Iris pigment epithelial cell (primary cell): Measurements from ENCODE around the gene PGAM1.
"Not testable (repeated sequence)": the region's sequence is repeated elsewhere in the genome, so short reads cannot be mapped to it uniquely, and the experiment has no call there.

Source experiments
- DNase-seq: peaks from one replicate; pipeline ENCODE4 v3.0.0-alpha.2; 2011; ENCODE audit warnings: low read depth

PGAM1 gene

GRCh38 chr10:97407952-97408248 is 18.1 kb upstream of the PGAM1 start:
- DNase-seq = no peak

- DNase-seq = no peak
Observed at GRCh38 chr10:97408496-97408992, 17.4 kb upstream of the PGAM1 start.

- DNase-seq = peak; percentile 77
Observed at GRCh38 chr10:97411406-97411805, 14.6 kb upstream of the PGAM1 start.

- DNase-seq = peak; percentile 58
Observed at GRCh38 chr10:97412891-97413304, 13.1 kb upstream of the PGAM1 start.

DNA sequence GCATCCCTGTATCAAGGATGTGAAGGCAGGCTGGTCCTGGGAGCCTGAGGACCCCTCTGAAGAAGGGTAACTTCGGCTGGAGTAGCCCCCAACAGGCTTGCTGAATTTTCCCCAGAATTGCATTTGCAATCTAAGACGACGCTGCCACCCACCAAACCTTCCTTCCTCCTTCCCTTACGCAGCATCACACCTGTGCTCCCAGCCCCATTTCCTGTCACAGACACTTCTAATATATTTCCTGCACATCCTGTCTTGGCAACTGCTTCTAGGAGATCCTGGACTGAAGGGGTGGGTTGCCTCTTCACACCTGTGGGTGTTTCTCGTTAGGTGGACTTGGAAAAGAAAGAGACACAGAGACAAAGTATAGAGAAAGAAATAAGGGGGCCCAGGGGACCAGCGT is 9.4 kb upstream of the PGAM1 start:
- no peak for DNase-seq

DNA sequence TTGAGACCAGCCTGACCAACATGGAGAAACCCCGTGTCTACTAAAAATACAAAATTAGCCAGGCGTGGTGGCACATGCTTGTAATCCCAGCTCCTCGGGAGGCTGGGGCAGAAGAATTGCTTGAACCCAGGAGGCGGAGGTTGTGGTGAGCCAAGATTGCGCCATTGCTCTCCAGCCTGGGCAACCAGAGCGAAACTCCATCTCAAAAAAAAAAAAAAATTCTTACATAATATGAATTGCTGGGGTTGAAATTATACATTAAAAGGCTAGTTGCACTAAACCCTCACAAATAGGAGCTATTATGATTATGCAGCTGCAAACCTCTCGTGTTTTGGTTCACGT is 2.3 kb upstream of the PGAM1 start:
- DNase-seq = not testable (repeated sequence)

DNA sequence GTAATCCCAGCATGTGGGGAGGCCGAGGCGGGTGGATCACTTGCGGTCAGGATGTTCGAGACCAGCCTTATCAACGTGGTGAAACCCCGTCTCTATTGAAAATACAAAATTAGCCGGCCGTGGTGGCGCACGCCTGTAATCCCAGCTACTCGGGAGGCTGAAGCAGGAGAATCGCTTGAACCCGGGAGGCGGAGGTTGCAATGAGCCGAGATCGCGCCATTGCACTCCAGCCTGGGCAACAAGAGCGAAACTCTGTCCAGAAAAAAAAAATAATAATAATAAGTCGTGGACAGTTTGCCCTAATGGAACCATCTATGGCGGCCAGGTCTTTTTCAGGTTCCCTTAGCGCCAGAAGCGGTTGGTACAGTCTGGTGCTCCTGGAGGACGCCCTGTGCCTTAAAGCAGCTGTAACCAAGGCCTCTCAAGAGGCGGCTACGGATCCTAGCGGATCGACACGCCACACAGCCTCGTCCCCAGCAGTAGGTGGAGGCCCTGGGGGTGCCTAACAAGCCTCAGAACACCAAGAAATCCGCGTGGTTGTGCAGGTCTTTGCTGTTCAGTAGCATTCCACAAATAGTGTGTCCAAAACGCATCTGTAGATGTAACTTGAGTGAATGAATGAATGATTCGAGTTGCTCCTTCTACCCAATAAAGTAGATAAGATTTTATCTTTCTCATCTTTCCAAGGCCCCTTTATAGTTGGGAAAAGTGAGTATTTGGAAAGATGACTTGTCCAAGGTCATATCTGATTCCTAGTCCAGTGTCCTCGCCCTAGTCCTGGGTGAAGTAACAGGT is 982 bp downstream of the PGAM1 start:
- no peak for DNase-seq

DNA sequence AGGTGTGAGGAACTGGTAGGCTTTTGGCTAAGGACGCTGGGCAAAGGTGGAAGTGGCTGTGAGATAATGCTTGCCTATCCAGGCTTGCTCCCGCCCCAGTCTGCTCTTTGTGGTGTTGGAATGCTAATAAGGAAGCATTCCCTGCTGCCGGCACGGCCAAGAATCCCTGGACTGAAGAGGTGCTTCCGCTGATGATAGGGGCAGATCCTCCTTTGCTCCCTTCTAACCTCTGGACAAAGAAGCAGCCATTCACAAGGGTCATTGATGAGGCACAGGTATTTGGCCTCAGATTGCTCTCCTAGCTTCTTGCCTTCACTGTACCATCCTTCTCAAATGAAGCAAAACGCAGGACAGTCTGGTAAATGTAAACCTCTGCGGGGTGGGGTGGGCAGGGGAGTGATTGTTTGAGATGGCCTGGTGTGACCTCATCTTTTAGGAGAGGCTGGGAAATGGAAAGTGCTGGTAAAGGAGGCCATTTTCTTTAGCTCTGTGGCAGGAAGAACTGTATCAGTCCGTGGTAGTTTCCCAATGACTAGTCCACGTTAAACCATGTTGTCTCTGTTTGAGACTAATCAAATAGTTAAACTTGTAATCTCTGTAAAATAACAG is 1.7 kb downstream of the PGAM1 start:
- DNase-seq = peak; percentile 48

DNA sequence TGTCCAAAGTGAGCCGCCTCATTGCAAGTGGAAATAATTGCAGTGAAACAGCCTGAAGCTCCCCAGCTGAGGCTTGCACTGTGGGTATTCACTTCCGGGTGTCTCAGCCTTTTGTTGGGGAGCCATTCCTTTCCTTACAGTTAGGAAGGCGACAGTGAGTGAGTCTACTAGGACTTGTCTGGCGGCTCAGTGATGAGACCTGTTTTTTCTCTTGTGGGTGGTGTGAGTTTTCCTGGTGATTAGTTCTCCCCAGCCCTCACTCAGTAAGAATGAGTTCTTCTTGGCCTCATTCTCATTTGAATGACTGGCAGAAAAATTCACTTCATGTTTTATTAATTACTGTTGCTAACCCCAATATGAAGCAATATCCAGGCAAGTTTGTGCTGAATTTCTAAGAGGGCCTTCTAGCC is 2.6 kb downstream of the PGAM1 start:
- peak; percentile 60 for DNase-seq

DNA sequence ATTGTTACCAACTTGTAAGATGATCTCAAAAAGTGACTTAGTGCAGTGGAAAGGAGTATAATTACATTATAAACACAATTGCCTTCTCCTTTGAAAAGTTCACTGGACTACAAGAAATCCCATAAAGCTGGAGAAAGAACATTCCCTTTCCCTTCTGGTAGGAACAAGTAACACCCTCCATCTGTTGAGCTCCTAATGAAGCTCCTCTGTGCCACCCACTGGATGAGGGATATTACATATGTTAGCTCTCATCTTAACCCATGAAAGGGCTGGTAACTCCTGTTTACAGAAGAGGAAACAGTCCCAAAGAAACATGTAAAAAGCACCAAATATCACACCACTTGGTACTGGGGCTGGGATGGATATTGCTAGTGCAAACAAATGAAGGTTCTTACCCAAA is 8.1 kb downstream of the PGAM1 start:
- no peak for DNase-seq

- DNase-seq = no peak
Observed at GRCh38 chr10:97434557-97434956, 8.6 kb downstream of the PGAM1 start.

DNA sequence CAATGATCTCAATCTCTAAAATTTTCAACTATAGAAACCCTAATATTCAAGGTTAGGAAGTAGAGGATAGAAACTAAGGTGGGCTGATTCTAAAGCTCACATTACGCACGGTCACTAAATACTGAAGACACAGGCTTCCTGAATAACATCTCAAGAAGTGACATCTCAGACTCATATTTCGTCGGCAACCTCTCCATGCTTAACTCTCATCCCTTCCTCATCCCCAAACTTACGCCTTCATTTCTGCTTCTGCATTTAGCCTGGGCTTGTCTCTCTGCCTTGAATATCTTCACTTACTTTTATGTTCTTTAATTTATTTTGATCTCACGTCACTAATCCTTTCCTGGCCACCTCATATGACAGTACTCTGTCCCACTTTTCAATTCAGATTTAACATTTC is 9.2 kb downstream of the PGAM1 start:
- DNase-seq = no peak

DNA sequence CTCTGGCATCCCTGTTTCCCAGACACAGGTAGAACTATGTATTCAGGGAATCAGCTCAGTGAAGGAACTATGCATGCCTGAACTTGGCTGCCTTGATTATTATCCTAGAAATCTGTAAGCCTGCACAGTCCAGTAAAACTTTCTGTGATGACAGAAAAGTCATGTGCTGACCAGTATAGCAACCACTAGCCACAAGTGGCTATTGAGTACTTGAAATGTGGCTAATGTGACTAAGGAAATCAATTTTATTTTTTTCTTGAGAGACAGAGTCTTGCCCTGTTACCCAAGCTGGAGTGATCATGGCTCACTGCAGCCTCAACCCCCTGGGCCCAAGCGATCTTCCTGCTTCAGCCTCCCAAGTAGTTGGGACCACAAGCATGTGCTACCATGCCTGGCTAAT is 16.3 kb downstream of the PGAM1 start:
- DNase-seq = no peak

GRCh38 chr10:97444212-97444611 is 18.2 kb downstream of the PGAM1 start:
- no peak for DNase-seq

GRCh38 chr10:97445357-97445721 is 19.3 kb downstream of the PGAM1 start:
- DNase-seq = no peak

DNA sequence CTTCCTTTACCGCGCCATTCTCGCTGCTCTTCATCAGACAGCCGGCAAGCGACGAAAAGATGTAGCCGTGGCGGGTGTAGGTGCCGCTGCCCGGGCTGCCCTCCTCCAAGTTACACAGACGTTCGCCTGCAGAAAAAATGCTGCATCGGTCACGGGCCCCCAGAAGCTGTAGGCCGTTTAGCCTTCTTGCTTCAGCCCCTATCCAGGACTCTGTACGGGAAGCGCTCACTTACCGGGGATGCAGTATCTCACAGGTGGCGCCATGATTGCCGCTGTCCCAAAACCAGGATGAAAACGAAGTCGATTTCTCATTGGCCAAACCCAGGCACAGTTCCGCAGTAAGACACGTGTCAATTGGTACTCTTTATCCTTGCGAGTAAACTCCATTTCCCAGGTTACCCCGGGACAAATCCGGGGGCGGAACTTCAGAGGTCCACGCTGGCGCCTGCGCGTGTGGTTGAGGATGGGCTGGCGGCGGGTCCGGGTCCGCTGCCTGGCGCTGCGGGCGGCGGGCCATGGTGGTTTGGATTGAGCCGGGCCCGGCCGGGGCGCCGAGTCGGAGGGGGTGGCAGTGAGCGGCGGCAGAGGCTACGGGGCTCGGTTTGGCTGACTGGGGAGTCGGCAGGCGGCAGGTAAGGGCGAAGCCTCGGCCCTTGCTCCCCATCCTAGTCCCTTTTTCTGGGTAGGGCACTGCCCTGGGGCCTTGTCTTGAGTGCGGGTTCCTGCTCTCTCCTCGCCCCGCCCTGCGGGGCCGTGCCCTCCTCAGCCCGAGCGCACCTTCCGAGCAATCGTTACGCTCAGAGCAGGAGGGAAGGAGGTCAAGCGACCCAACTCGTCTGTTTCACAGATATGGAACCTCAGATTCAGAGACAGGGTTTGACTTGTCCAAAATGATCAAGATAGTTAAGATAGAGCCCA is 20.0 kb downstream of the PGAM1 start, which contains the start of the genes EXOSC1 and ZDHHC16:
Gene EXOSC1 (minus strand): TSS at position 285 of the 918 bp plus-strand sequence. CDS start 21 bp downstream, at position 264.
Gene ZDHHC16 (plus strand): TSS at position 454 of the 918 bp plus-strand sequence. CDS start 5,501 bp downstream, outside the sequence.
- peak; percentile 98 for DNase-seq

DNA sequence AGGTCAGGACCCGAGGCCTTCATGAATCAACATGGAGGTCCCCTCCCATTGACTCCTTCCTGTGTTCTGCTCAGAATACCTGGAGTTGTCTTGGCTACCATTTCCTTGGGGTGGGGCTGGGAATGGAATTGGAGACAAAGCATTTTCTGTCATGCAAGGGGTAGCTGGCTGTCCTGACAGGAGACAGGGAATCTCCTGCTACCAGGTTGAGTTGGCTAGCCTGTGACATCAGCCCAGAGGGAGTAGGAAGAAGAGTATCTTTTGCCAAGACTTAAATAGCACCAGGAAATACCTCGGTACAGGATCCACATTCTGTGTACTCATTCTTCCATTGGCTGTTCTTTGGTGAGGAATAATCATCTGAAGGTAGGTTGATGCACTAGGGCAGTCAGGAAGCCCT is 24.8 kb downstream of the PGAM1 start:
- no peak for DNase-seq

DNA sequence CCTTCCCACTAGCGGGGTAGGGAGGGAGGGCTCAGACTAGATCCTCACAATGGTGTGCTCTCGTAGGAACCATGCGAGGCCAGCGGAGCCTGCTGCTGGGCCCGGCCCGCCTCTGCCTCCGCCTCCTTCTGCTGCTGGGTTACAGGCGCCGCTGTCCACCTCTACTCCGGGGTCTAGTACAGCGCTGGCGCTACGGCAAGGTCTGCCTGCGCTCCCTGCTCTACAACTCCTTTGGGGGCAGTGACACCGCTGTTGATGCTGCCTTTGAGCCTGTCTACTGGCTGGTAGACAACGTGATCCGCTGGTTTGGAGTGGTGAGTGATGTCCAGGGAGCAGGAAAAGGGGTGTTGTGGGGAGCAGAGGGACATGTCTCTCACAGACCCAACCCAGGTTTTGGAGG is 25.6 kb downstream of the PGAM1 start:
- no peak for DNase-seq

GRCh38 chr10:97452352-97452751 is 26.4 kb downstream of the PGAM1 start:
- no peak for DNase-seq

- DNase-seq = peak; percentile 42
Observed at GRCh38 chr10:97454330-97455036, 28.5 kb downstream of the PGAM1 start.

GRCh38 chr10:97456034-97456685 is 30.2 kb downstream of the PGAM1 start:
- no peak for DNase-seq
